ENCODE data around the gene ENPP4. TPM values are rescaled to one million over a fixed set of nuclear protein-coding genes. Genes with fewer than 3 reads are reported as not detected.
"Not testable (repeated sequence)": the region's sequence is repeated elsewhere in the genome, so short reads cannot be mapped to it uniquely, and the experiment has no call there.

ENPP4 gene
- 0.26 and 1.4 TPM in 2 replicates for total RNA-seq

- Histone ChIP-seq H3K36me3 (ENCODE audit: control insufficient read depth, insufficient read depth, low read length) (no peaks in the 10 kb centered on the region), H3K4me3 (ENCODE audit: low read depth, low read length) (peak within 1 kb of the TSS; percentile 39), H3K27me3 (ENCODE audit: control insufficient read depth, insufficient read depth, low read length) (peaks cover 5% of the 10 kb centered on the region)
- no peak for FAIRE-seq
- no peak for TF ChIP-seq CTCF (IDR thresholded peaks at IDR 0.05; ENCODE audit: insufficient read depth, low read length, severe bottlenecking)
- peak; percentile 78 for DNase-seq (ENCODE audit: low read depth)
Measured at GRCh38 chr6:46129629-46130511, at the start of gene ENPP4. ENPP4 (plus strand) TSS chr6:46129989; CDS start chr6:46139584, 9,595 bp downstream.

- Histone ChIP-seq H3K27me3 (ENCODE audit: control insufficient read depth, insufficient read depth, low read length) (no peaks in the 10 kb centered on the region), H3K4me3 (ENCODE audit: low read depth, low read length) (no peak overlapping the region)
- no peak for TF ChIP-seq CTCF (IDR thresholded peaks at IDR 0.05; ENCODE audit: insufficient read depth, low read length, severe bottlenecking)
Measured at GRCh38 chr6:46080111-46080510, 49.7 kb upstream of the ENPP4 start.

GRCh38 chr6:46085688-46086087, 44.1 kb upstream of the ENPP4 start:
- not testable (repeated sequence) for FAIRE-seq; H3K27me3 ChIP-seq (ENCODE audit: control insufficient read depth, insufficient read depth, low read length); H3K4me3 ChIP-seq (ENCODE audit: low read depth, low read length); H3K36me3 ChIP-seq (ENCODE audit: control insufficient read depth, insufficient read depth, low read length); DNase-seq (ENCODE audit: low read depth)

More at GRCh38 chr6:46080111-46080510, 49.7 kb upstream of the ENPP4 start:
- FAIRE-seq (no peak), DNase-seq (ENCODE audit: low read depth) (no peak)
- H3K36me3 ChIP-seq (ENCODE audit: control insufficient read depth, insufficient read depth, low read length): no peaks in the 10 kb centered on the region

- H3K36me3 ChIP-seq (ENCODE audit: control insufficient read depth, insufficient read depth, low read length): no peaks in the 10 kb centered on the region
- H3K27me3 ChIP-seq (ENCODE audit: control insufficient read depth, insufficient read depth, low read length): no peaks in the 10 kb centered on the region
- peak; percentile 68 for TF ChIP-seq CTCF (IDR thresholded peaks at IDR 0.05; ENCODE audit: insufficient read depth, low read length, severe bottlenecking)
- DNase-seq (ENCODE audit: low read depth) (peak; percentile 37), FAIRE-seq (no peak)
- no peak overlapping the region for H3K4me3 ChIP-seq (ENCODE audit: low read depth, low read length)
Measured at GRCh38 chr6:46090115-46091079, 39.4 kb upstream of the ENPP4 start.

- H3K4me3 ChIP-seq (ENCODE audit: low read depth, low read length): no peak overlapping the region
- no peak for FAIRE-seq
- no peak for TF ChIP-seq CTCF (IDR thresholded peaks at IDR 0.05; ENCODE audit: insufficient read depth, low read length, severe bottlenecking)
Measured at GRCh38 chr6:46091080-46091478, 38.7 kb upstream of the ENPP4 start.

GRCh38 chr6:46095251-46095650, 34.5 kb upstream of the ENPP4 start:
- Histone ChIP-seq H3K27me3 (ENCODE audit: control insufficient read depth, insufficient read depth, low read length) (no peaks in the 10 kb centered on the region), H3K36me3 (ENCODE audit: control insufficient read depth, insufficient read depth, low read length) (no peaks in the 10 kb centered on the region), H3K4me3 (ENCODE audit: low read depth, low read length) (no peak overlapping the region)
- DNase-seq (ENCODE audit: low read depth) (no peak), FAIRE-seq (no peak)
- TF ChIP-seq CTCF (IDR thresholded peaks at IDR 0.05; ENCODE audit: insufficient read depth, low read length, severe bottlenecking): no peak

More at GRCh38 chr6:46091080-46091478, 38.7 kb upstream of the ENPP4 start:
- no peaks in the 10 kb centered on the region for H3K27me3 ChIP-seq (ENCODE audit: control insufficient read depth, insufficient read depth, low read length)
- no peak for DNase-seq (ENCODE audit: low read depth)
- H3K36me3 ChIP-seq (ENCODE audit: control insufficient read depth, insufficient read depth, low read length): no peaks in the 10 kb centered on the region

Measured in bronchial epithelial cell (primary cell).